ENCODE measurements around the gene ENO2.
A peak's percentile ranks its signal among the peaks of the same experiment; 100 is the strongest.

Gene ENO2

DNA sequence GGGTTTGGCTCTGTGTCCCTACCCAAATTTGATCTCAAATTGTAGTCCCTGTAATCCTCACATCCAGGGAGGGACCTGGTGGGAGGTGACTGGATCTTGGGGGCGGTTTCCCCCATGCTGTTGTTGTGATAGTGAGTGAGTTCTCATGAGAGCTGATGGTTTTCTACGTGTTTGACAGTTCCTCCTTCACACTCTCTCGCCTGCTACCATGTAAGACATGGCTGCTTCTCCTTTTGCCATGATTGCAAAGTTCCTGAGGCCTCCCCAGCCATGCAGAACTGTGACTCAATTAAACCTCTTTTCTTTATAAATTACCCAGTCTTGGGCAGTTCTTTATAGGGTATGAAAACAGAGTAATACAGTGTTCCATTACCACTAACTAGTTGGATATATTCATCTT is 20.1 kb upstream of the ENO2 start:
- TF ChIP-seq, protein P1, sequence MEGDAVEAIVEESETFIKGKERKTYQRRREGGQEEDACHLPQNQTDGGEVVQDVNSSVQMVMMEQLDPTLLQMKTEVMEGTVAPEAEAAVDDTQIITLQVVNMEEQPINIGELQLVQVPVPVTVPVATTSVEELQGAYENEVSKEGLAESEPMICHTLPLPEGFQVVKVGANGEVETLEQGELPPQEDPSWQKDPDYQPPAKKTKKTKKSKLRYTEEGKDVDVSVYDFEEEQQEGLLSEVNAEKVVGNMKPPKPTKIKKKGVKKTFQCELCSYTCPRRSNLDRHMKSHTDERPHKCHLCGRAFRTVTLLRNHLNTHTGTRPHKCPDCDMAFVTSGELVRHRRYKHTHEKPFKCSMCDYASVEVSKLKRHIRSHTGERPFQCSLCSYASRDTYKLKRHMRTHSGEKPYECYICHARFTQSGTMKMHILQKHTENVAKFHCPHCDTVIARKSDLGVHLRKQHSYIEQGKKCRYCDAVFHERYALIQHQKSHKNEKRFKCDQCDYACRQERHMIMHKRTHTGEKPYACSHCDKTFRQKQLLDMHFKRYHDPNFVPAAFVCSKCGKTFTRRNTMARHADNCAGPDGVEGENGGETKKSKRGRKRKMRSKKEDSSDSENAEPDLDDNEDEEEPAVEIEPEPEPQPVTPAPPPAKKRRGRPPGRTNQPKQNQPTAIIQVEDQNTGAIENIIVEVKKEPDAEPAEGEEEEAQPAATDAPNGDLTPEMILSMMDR (IDR thresholded peaks at IDR 0.05): no peak
- no peak for DNase-seq
- H3K27me3 ChIP-seq: peaks cover 0 to 3% of the 10 kb centered on the region in 2 donors
- no peak overlapping the region for H3K27ac ChIP-seq
- H3K4me3 ChIP-seq: no peak overlapping the region
- intact Hi-C loops (cut with DNase I; ENCODE audit: low total_unique reads): no loop called here
- peaks cover 0 to 15% (median 5%) of the 10 kb centered on the region in 4 donors for H3K4me1 ChIP-seq
- no peaks in the 10 kb centered on the region for H3K9me3 ChIP-seq
- H3K36me3 ChIP-seq: no peaks in the 10 kb centered on the region

DNA sequence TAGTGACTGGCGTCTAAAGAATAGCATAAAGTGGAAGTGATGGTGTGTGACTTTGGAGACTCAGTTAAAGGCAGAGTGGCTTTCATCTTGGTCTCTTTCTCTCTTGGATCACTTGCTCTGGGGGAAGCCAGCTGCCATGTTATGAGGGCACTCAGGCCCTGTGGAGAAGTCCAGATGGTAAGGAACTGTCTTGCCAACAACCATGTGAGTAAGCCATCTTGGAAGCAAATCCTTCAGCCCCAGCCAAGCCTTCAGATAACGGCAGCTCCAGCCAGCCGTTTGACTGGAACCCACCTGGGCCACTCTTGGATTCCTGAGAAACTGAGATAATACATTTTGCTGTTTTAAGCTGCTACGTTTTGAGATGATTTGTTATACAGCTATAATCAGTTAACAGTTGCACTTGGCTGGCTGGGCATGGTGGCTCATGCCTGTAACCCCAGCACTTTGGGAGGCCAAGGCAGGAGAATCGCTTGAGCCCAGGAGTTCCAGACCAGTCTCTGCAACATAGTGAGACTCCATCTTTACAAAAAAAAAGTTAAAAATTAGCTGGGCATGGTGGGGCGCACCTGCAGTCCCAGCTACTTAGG is 17.4 kb upstream of the ENO2 start:
- intact Hi-C loops (cut with DNase I; ENCODE audit: low total_unique reads): no loop called here

GRCh38 chr12:6899427-6899826 is 15.0 kb upstream of the ENO2 start:
- H3K27ac ChIP-seq: no peak overlapping the region
- no peaks in the 10 kb centered on the region for H3K36me3 ChIP-seq
- intact Hi-C loops (cut with DNase I; ENCODE audit: low total_unique reads): no loop called here
- H3K4me1 ChIP-seq: peaks cover 0 to 8% (median 0%) of the 10 kb centered on the region in 4 donors
- no peaks in the 10 kb centered on the region for H3K9me3 ChIP-seq
- TF ChIP-seq, protein P1 (IDR thresholded peaks at IDR 0.05): no peak
- H3K27me3 ChIP-seq: no peaks in the 10 kb centered on the region
- no peak for DNase-seq
- no peak overlapping the region for H3K4me3 ChIP-seq

More for the DNA sequence above, 17.4 kb upstream of the ENO2 start:
- no peak for DNase-seq
- no peaks in the 10 kb centered on the region for H3K36me3 ChIP-seq
- no peaks in the 10 kb centered on the region for H3K9me3 ChIP-seq
- TF ChIP-seq, protein P1 (IDR thresholded peaks at IDR 0.05): no peak
- H3K4me3 ChIP-seq: no peak overlapping the region
- H3K27ac ChIP-seq: no peak overlapping the region
- no peaks in the 10 kb centered on the region for H3K27me3 ChIP-seq
- peaks cover 0 to 3% (median 0%) of the 10 kb centered on the region in 4 donors for H3K4me1 ChIP-seq

DNA sequence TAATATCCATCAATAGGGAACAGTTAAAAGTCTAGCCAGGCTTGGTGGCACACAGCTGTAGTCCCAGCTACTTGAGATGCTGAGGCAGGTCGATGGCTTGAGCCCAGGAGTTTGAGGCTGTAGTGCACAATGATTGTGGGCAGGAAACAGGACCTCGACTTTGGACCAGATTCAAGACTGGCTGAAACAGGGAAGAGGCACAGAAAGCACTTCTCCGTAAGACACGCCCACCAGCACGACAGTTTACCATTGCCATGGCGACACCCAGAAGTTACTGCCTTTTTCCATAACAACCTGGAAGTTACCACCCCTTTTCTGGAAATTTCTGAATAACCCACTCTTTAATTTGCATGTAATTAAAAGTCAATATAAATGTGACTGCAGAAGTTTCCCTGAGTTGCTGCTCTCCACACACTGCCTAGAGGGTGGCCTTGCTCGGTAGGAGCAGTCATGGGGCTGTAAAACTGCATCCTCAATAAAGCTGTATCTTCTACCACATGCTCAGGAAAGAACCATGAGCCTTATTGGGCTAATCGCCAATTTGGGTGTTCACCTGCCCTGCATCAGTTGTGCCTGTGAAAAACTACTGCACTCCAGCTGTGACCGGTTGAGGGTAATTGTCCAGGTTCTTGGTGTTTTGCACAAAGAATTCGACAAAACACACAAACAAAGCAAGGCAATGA is 14.4 kb upstream of the ENO2 start:
- H3K27me3 ChIP-seq: no peaks in the 10 kb centered on the region
- H3K36me3 ChIP-seq: no peaks in the 10 kb centered on the region
- H3K27ac ChIP-seq: no peak overlapping the region
- TF ChIP-seq, protein P1 (IDR thresholded peaks at IDR 0.05): no peak
- peak in 1 of 2 donors; percentile 57 for DNase-seq
- H3K4me3 ChIP-seq: no peak overlapping the region
- H3K4me1 ChIP-seq: peaks cover 0 to 10% (median under 1%) of the 10 kb centered on the region in 4 donors
- intact Hi-C loops (cut with DNase I; ENCODE audit: low total_unique reads): no loop called here
- H3K9me3 ChIP-seq: no peaks in the 10 kb centered on the region

DNA sequence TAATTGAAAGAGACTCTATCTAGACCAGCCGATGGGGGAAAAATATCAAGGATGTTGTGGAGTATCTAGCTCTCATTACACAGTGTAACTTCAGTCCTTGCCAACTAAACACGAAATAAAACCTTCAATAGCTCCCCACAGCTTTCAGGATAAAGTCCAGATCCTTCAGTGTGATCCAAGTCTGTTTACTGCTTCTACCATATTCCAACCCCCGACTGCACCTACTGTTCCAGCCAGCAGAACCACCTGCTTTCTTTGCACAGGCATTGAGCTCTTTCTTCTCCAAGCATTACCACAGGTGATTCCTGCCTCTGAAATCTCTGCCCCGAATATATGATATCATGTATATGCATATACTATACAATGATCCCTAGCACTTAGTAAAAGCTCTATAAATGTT is 11.9 kb upstream of the ENO2 start:
- Histone ChIP-seq H3K36me3 (peaks cover 0 to 11% (median 7%) of the 10 kb centered on the region in 3 donors), H3K27me3 (no peaks in the 10 kb centered on the region), H3K9me3 (no peaks in the 10 kb centered on the region), H3K4me3 (no peak overlapping the region), H3K4me1 (peaks cover 0 to 14% (median 6%) of the 10 kb centered on the region in 4 donors), H3K27ac (no peak overlapping the region)
- TF ChIP-seq, protein P1 (IDR thresholded peaks at IDR 0.05): no peak
- intact Hi-C loops (cut with DNase I; ENCODE audit: low total_unique reads): no loop called here
- no peak for DNase-seq

Measured in tibial artery (tissue), 4 donors.